Endothelial cell of coronary artery (primary cell): ENCODE results near the gene INTS12. TPM values are rescaled to one million over a fixed set of nuclear protein-coding genes. Genes with fewer than 3 reads are reported as not detected.

Experiments used
- total RNA-seq: library from RNA; depleted of rRNA; stranded (reverse); fragments of >200 nt; gene quantifications from 2 replicates; pipeline ENCODE4 v1.2.3, GENCODE V29; 2014

INTS12 gene
- 14.2 and 15.1 TPM in 2 replicates for total RNA-seq

GRCh38 chr4:105708181-105709080 lies at the start of gene INTS12, which contains the start of gene GSTCD:
Gene INTS12, minus strand, starts transcription at chr4:105708689. Its CDS starts 8,684 bp downstream, at chr4:105700005.
Gene GSTCD, plus strand, starts transcription at chr4:105708784. Its CDS starts 8,830 bp downstream, at chr4:105717614.

Other genes with a start within 250 kb of the INTS12 start
- 52.2 and 56.4 TPM in 2 replicates for gene PPA2, start 234.6 kb downstream of the INTS12 start, total RNA-seq
- not detected in 2 replicates for gene ARHGEF38, start 156.1 kb downstream of the INTS12 start, total RNA-seq
- 10.6 and 11.6 TPM in 2 replicates for gene GSTCD, start 95 bp upstream of the INTS12 start, total RNA-seq
- under 0.01 TPM in 1 of 2 replicates, not detected in the other for gene NPNT, start 186.8 kb upstream of the INTS12 start, total RNA-seq